GM19239 (cell line): ENCODE data around the gene CFAP43.
A peak's percentile ranks its signal among the peaks of the same experiment; 100 is the strongest.
"Not testable (repeated sequence)": the region's sequence is repeated elsewhere in the genome, so short reads cannot be mapped to it uniquely, and the experiment has no call there.

Source experiments
- DNase-seq: peaks from one replicate; pipeline ENCODE4 v3.0.0; 2011; ENCODE audit warnings: low spot score; ENCODE audit not compliant: insufficient read length
- FAIRE-seq: peaks from 2 replicates; lab custom pipeline; 2011; peaks lifted over from hg19 to GRCh38; lab: Jason Lieb, UNC

Gene CFAP43

GRCh38 chr10:104233817-104234216 is 1.7 kb upstream of the CFAP43 start:
- FAIRE-seq = no peak
- DNase-seq = no peak

GRCh38 chr10:104232613-104233102 is 494 bp upstream of the CFAP43 start:
- DNase-seq (no peak), FAIRE-seq (no peak)

- DNase-seq (no peak), FAIRE-seq (no peak)
These were observed 1.7 kb downstream of the CFAP43 start for GRCh38 chr10:104230490-104230889.

GRCh38 chr10:104223304-104223703 is 8.9 kb downstream of the CFAP43 start:
- FAIRE-seq (no peak), DNase-seq (no peak)

- no peak for DNase-seq
These were observed 11.6 kb downstream of the CFAP43 start for GRCh38 chr10:104220522-104220921.

GRCh38 chr10:104218751-104219150 is 13.4 kb downstream of the CFAP43 start:
- no peak for FAIRE-seq
- no peak for DNase-seq

More at GRCh38 chr10:104220522-104220921, 11.6 kb downstream of the CFAP43 start:
- FAIRE-seq = no peak

GRCh38 chr10:104216631-104217030 is 15.5 kb downstream of the CFAP43 start:
- FAIRE-seq = no peak

GRCh38 chr10:104209575-104210198 is 22.5 kb downstream of the CFAP43 start:
- FAIRE-seq (peak; percentile 63), DNase-seq (peak; percentile 10)

More at GRCh38 chr10:104216631-104217030, 15.5 kb downstream of the CFAP43 start:
- DNase-seq = no peak

- no peak for FAIRE-seq
These were observed 23.4 kb downstream of the CFAP43 start for GRCh38 chr10:104208730-104209129.

GRCh38 chr10:104202231-104202630 is 29.9 kb downstream of the CFAP43 start:
- FAIRE-seq (no peak), DNase-seq (no peak)

More at GRCh38 chr10:104208730-104209129, 23.4 kb downstream of the CFAP43 start:
- no peak for DNase-seq

GRCh38 chr10:104201636-104202035 is 30.5 kb downstream of the CFAP43 start:
- FAIRE-seq = no peak
- no peak for DNase-seq

GRCh38 chr10:104199567-104199966 is 32.6 kb downstream of the CFAP43 start:
- FAIRE-seq = no peak
- no peak for DNase-seq

GRCh38 chr10:104197364-104197763 is 34.8 kb downstream of the CFAP43 start:
- DNase-seq (no peak), FAIRE-seq (no peak)

- DNase-seq = no peak
- no peak for FAIRE-seq
These were observed 36.5 kb downstream of the CFAP43 start for GRCh38 chr10:104195706-104196105.

- FAIRE-seq (no peak), DNase-seq (no peak)
These were observed 38.4 kb downstream of the CFAP43 start for GRCh38 chr10:104193787-104194186.

GRCh38 chr10:104190695-104191094 is 41.5 kb downstream of the CFAP43 start:
- no peak for FAIRE-seq

GRCh38 chr10:104183682-104184081 is 48.5 kb downstream of the CFAP43 start:
- no peak for FAIRE-seq

More at GRCh38 chr10:104190695-104191094, 41.5 kb downstream of the CFAP43 start:
- DNase-seq = no peak

GRCh38 chr10:104174136-104174535 is 58.0 kb downstream of the CFAP43 start:
- FAIRE-seq, DNase-seq: not testable (repeated sequence)

More at GRCh38 chr10:104183682-104184081, 48.5 kb downstream of the CFAP43 start:
- no peak for DNase-seq

GRCh38 chr10:104170610-104171254 is 61.4 kb downstream of the CFAP43 start:
- FAIRE-seq (no peak), DNase-seq (no peak)

GRCh38 chr10:104155591-104155990 is 76.6 kb downstream of the CFAP43 start:
- DNase-seq = no peak
- no peak for FAIRE-seq

- no peak for DNase-seq
- FAIRE-seq = no peak
These were observed 80.4 kb downstream of the CFAP43 start for GRCh38 chr10:104151737-104152136.
